ENCODE results near the gene IRF7.

- no peak for TF ChIP-seq CTCF (IDR thresholded peaks at IDR 0.05; ENCODE audit: low read depth, low read length)
- no peak for TF ChIP-seq MYC (IDR thresholded peaks at IDR 0.05; ENCODE audit: low read depth, low read length)
- TF ChIP-seq POLR2A (IDR thresholded peaks at IDR 0.05; ENCODE audit: extremely low read depth, insufficient read length): no peak
Measured at GRCh38 chr11:638631-639331, 23.0 kb upstream of the IRF7 start.
